ENCODE results near the gene CRACR2B.

Gene CRACR2B

GRCh38 chr11:811446-812245 lies 16.1 kb upstream of the CRACR2B start:
- DNase-seq (ENCODE audit: low read depth) = no peak

- DNase-seq (ENCODE audit: low read depth) = no peak
Observed at GRCh38 chr11:812390-812789, 15.3 kb upstream of the CRACR2B start.

DNA sequence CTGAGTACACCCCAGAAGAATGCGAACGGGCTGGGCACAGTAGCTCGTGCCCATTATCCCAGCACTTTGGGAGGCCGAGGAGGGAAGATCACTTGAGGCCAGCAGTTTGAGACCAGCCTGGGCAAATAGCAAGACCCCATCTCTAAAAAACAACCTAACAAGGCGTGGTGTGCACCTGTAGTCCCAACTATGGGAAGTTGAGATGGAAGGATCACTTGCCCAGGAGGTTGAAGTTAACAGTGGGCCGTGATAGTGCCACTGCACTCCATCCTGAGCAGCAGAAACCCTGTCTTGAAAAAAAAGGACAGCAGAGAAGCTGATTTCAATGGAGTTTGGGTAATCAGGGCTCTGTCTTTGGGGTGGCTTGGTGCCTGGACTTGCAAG lies 14.7 kb upstream of the CRACR2B start:
- no peak for DNase-seq (ENCODE audit: low read depth)

GRCh38 chr11:813456-814096 lies 14.1 kb upstream of the CRACR2B start:
- no peak for DNase-seq (ENCODE audit: low read depth)

GRCh38 chr11:815675-816432 lies 11.9 kb upstream of the CRACR2B start:
- no peak for DNase-seq (ENCODE audit: low read depth)

GRCh38 chr11:816433-816779 lies 11.3 kb upstream of the CRACR2B start:
- no peak for DNase-seq (ENCODE audit: low read depth)

DNA sequence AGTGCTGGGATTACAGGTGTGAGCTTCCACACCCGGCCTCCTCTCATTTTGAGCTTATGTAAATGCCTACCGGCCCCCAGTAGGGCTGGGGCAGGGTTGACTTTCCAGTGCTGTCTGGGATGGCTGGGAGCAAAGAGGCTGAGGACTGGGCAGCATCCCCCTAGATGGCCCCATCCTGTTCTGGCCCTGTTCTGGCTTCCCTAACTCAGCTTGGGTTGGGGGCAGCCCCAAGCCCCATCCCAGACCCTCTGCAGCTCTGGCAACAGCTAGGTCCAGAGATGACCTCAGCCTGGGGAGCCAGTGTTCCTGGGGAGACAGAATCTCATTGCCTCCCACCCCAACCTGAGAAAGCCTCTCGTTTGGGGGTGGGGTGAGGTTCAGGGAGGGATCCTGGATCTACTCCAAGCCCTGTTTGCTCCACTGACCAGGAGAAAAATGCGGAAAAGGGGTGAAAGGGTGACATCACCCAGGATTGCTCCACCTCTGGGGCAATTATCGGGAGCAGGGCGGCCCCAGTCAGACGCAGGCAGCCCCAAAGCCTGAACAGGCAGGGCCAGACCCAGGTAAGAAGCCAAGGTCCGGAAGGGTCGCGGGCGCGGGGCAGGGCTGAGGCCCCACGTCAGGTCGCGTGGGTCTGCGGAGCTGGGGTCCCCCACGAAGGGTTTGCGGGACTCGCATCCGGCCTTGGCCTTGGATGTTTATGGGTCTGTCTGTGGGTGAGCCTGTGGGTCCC lies 9.2 kb upstream of the CRACR2B start, which contains the start of gene PNPLA2:
PNPLA2 (plus strand) TSS at position 519 of the 733 bp plus-strand sequence. CDS start 805 bp downstream, outside the sequence.
- DNase-seq (ENCODE audit: low read depth) = no peak

DNA sequence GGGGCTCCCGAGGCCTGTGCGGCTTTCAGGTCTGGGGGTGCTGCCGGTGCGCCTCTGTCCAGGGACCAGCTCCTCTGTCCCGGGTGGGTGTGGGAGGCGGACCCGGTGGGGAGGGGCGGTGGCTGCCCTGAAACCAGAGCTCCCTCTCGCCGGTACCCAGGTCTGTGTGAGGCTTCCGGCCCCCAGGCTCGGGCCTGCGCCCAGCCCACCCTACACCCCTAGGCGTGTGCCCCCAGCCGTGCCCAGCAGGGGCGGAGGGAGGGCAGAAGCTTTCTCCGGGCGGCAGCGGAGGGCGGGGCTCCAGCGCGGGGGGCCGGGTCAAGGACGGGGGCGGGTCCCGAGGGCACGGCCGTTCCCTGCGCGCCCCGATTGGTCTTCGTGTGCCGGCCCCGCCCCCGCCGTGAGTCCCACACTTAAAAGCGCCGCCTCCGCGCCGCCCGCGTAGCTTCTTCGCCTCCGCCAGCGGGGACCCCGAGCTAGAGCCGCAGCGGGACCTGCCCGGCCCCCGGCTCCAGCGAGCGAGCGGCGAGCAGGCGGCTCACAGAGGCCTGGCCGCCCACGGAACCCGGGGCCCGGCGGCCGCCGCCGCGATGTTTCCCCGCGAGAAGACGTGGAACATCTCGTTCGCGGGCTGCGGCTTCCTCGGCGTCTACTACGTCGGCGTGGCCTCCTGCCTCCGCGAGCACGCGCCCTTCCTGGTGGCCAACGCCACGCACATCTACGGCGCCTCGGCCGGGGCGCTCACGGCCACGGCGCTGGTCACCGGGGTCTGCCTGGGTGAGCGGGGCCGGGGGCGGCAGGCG lies 8.4 kb upstream of the CRACR2B start:
- DNase-seq (ENCODE audit: low read depth) = peak; percentile 88

DNA sequence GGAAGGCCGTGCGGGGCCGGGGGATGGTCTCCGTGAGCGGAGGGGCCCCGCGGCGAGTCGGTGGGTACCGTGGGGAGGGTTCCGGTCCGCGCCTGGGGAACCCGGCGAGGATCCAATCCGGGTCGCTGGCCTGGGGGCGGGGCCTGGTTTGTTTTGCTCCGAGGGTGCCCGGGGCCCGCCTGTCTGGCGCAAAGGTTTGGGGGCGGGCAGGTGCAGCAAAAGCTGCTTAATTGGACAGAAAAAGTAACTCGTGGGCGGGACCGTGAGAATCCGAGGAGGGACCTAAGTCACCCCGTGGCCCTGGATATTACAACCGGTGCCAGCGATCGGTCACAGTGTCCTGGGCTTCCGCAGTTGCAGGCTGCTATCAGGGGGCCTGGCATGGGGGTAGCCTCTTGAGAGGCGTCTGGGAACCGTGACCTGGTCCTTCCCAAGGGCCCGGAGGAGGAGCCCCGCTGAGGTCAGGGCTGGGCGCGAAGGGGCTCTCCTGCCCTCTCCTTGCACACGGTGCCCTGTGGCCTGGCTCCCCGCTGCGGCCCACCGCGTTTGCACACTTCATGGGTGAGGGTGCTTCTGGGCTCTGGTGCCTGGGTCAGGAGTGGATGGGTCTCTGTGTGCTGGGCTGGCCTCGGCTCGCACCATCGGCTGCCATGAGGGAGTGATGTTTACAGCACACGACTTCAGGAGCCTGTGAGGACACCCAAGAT lies 7.6 kb upstream of the CRACR2B start:
- DNase-seq (ENCODE audit: low read depth) = peak; percentile 93

GRCh38 chr11:820655-821511 lies 6.8 kb upstream of the CRACR2B start:
- DNase-seq (ENCODE audit: low read depth) = no peak

- no peak for DNase-seq (ENCODE audit: low read depth)
Observed at GRCh38 chr11:821512-822371, 6.0 kb upstream of the CRACR2B start.

- no peak for DNase-seq (ENCODE audit: low read depth)
Observed at GRCh38 chr11:823441-824291, 4.1 kb upstream of the CRACR2B start.

DNA sequence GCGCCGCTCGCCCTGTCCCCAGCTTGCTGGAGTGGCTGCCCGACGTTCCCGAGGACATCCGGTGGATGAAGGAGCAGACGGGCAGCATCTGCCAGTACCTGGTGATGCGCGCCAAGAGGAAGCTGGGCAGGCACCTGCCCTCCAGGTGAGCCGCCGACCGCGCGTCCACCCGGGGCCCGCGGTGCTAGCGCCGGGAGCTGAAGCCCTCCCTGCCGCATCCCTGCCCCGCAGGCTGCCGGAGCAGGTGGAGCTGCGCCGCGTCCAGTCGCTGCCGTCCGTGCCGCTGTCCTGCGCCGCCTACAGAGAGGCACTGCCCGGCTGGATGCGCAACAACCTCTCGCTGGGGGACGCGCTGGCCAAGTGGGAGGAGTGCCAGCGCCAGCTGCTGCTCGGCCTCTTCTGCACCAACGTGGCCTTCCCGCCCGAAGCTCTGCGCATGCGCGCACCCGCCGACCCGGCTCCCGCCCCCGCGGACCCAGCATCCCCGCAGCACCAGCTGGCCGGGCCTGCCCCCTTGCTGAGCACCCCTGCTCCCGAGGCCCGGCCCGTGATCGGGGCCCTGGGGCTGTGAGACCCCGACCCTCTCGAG lies 3.3 kb upstream of the CRACR2B start:
- DNase-seq (ENCODE audit: low read depth) = no peak

- DNase-seq (ENCODE audit: low read depth) = no peak
Observed at GRCh38 chr11:824942-825341, 2.8 kb upstream of the CRACR2B start.

DNA sequence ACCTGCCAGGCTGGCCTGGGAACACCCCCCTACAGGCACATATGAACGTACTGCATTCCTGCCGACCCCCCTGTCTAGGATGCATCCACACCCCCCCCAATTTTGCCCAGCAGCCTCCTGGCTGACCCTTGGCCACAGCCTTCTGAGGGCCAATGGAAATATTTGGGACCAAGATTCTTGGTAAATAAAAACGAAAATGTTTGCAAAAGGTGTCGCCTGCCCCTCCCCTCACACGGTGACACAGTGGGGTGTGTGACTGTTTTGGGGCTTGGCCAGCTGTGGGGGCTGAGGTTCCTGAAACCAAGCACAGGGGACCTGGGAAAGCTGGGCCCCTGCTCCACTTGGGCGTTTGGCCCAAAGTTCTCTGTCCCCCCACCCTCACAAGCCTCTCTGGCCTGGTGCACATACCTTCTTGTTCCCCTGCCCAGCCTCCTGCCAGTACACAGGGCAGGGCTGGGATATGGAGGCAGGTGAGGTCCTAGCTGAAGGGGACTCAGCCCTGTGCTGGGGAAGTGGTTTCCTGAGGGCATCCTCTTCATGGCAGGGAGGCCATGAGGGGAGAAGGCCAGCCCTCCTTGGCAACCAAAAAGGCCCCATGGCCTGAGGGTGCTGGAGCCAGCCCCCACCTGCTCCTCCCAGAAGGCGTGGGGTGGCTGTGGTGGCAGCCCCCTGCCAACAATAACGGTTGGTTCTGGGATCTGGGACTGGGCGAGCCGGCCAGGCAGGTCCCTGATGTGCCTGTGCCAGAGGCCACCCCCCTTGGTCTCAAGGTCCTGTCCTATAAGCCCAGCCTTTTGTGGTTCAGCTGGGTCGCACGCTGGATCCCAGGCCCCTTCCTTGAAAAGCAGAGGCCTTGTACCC lies 2.1 kb upstream of the CRACR2B start:
- DNase-seq (ENCODE audit: low read depth) = no peak

- DNase-seq (ENCODE audit: low read depth) = no peak
Observed at GRCh38 chr11:826227-826621, 1.5 kb upstream of the CRACR2B start.

GRCh38 chr11:826836-827145 lies 928 bp upstream of the CRACR2B start:
- no peak for DNase-seq (ENCODE audit: low read depth)
